ENCODE results near the gene TCHP.

DNA sequence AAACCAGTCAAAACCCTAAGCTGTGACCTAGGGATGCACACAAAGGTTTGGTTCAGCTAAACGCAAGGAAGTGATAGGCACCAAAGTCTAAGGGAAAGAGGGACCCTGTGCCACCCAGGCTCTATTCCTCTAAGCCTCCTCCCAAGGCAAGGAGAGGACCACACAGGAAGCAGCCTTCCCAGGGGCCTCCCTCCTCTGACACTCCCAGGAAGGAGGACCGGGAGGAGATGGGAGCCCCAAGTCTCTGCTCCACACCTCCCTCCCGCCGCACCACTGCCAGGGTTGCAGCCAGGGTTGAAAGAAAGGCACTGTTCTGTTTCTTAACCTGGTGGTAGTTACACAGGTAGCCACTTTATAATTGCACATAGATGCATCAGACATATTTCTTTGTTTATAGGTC is 21.9 kb downstream of the TCHP start:
- no peak for TF ChIP-seq BACH2 (CRISPR knock-in tag; IDR thresholded peaks at IDR 0.05; ENCODE audit: borderline replicate concordance)
- TF ChIP-seq SNAI2 (CRISPR knock-in tag; IDR thresholded peaks at IDR 0.05): no peak
- TF ChIP-seq, protein P1, sequence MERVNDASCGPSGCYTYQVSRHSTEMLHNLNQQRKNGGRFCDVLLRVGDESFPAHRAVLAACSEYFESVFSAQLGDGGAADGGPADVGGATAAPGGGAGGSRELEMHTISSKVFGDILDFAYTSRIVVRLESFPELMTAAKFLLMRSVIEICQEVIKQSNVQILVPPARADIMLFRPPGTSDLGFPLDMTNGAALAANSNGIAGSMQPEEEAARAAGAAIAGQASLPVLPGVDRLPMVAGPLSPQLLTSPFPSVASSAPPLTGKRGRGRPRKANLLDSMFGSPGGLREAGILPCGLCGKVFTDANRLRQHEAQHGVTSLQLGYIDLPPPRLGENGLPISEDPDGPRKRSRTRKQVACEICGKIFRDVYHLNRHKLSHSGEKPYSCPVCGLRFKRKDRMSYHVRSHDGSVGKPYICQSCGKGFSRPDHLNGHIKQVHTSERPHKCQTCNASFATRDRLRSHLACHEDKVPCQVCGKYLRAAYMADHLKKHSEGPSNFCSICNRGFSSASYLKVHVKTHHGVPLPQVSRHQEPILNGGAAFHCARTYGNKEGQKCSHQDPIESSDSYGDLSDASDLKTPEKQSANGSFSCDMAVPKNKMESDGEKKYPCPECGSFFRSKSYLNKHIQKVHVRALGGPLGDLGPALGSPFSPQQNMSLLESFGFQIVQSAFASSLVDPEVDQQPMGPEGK (CRISPR knock-in tag; IDR thresholded peaks at IDR 0.05; ENCODE audit: borderline replicate concordance): no peak
- TF ChIP-seq ZNF565 (CRISPR knock-in tag; conservative IDR thresholded peaks at IDR 0.05; ENCODE audit: low read depth): no peak
- TF ChIP-seq, protein P2, sequence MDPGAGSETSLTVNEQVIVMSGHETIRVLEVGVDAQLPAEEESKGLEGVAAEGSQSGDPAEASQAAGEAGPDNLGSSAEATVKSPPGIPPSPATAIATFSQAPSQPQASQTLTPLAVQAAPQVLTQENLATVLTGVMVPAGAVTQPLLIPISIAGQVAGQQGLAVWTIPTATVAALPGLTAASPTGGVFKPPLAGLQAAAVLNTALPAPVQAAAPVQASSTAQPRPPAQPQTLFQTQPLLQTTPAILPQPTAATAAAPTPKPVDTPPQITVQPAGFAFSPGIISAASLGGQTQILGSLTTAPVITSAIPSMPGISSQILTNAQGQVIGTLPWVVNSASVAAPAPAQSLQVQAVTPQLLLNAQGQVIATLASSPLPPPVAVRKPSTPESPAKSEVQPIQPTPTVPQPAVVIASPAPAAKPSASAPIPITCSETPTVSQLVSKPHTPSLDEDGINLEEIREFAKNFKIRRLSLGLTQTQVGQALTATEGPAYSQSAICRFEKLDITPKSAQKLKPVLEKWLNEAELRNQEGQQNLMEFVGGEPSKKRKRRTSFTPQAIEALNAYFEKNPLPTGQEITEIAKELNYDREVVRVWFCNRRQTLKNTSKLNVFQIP (CRISPR knock-in tag; IDR thresholded peaks at IDR 0.05; ENCODE audit: borderline replicate concordance, low read depth): no peak
- no peak for TF ChIP-seq PPARA (CRISPR knock-in tag; IDR thresholded peaks at IDR 0.05; ENCODE audit: borderline replicate concordance)
- no peak for TF ChIP-seq ZNF70 (CRISPR knock-in tag; IDR thresholded peaks at IDR 0.05)
- no peak for TF ChIP-seq OSR1 (CRISPR knock-in tag; IDR thresholded peaks at IDR 0.05)

All from SK-N-SH treated with all-trans-retinoic acid at 6 μM for 48 hours (cell line).